Liver (tissue), 3 donors: ENCODE results near the gene MPC1.

ENCODE experiments used
- CTCF ChIP-seq: fragments of 150-350 bp; IDR thresholded peaks from 2 replicates; pipeline ENCODE4 v1.5.1; 2017; ENCODE audit warnings: improper control_type of control experiment, low read depth, low read length; ENCODE audit not compliant: missing input control
- TAF1 ChIP-seq: conservative IDR thresholded peaks from 2 replicates; pipeline ENCODE4 v1.6.1; 2016; ENCODE audit warnings: antibody characterized with exemption, mild to moderate bottlenecking
- donor health status: healthy.
- donor health status: healthy.

GRCh38 chr6:166369782-166370181, 13.0 kb downstream of the MPC1 start:
- no peak for TF ChIP-seq CTCF
- no peak for TF ChIP-seq TAF1
